AG09319 (cell line): ENCODE results near the gene TMEM271.

Experiments
- DNase-seq: peaks from one replicate; pipeline ENCODE4 v3.0.0-alpha.2; 2010; ENCODE audit warnings: low read depth; ENCODE audit errors: extremely low read depth
- CTCF ChIP-seq: IDR thresholded peaks from 2 replicates; pipeline ENCODE4 v1.5.1; 2011; ENCODE audit warnings: low read depth, mild to moderate bottlenecking, inconsistent platforms, low read length, moderate library complexity

The TMEM271 gene

GRCh38 chr4:576991-577498 is 950 bp upstream of the TMEM271 start:
- no peak for TF ChIP-seq CTCF
- no peak for DNase-seq

GRCh38 chr4:575281-576141 is 584 bp downstream of the TMEM271 start:
- TF ChIP-seq CTCF: no peak
- DNase-seq: peak; percentile 14

GRCh38 chr4:574346-575161 is 1.5 kb downstream of the TMEM271 start:
- no peak for DNase-seq
- TF ChIP-seq CTCF: no peak

GRCh38 chr4:573122-573892 is 2.8 kb downstream of the TMEM271 start:
- no peak for TF ChIP-seq CTCF
- no peak for DNase-seq

GRCh38 chr4:572594-572993 is 3.5 kb downstream of the TMEM271 start:
- TF ChIP-seq CTCF: no peak

GRCh38 chr4:571838-572572 is 4.1 kb downstream of the TMEM271 start:
- no peak for DNase-seq
- TF ChIP-seq CTCF: no peak

More at GRCh38 chr4:572594-572993, 3.5 kb downstream of the TMEM271 start:
- DNase-seq: no peak
